Measurements from ENCODE around the gene PRPF31.

The PRPF31 gene

GRCh38 chr19:54128441-54128725 lies 12.8 kb downstream of the PRPF31 start:
- Histone ChIP-seq H3K27me3 (ENCODE audit: insufficient read depth, insufficient read length) (no peaks in the 10 kb centered on the region), H3K4me3 (ENCODE audit: insufficient read length, low read depth) (no peak overlapping the region), H3K4me1 (ENCODE audit: insufficient read depth, insufficient read length) (no peaks in the 10 kb centered on the region), H3K36me3 (ENCODE audit: insufficient read depth, insufficient read length, low read length) (peaks cover 74% of the 10 kb centered on the region), H3K9me3 (ENCODE audit: insufficient read depth, low read length) (peaks cover 3% of the 10 kb centered on the region; the same call in 1 of the 2 replicates), H3K9ac (ENCODE audit: insufficient read length, low read depth) (no peak overlapping the region)
- no peak for TF ChIP-seq SUZ12 (IDR thresholded peaks at IDR 0.05; ENCODE audit: extremely low read depth, insufficient read depth, insufficient read length)
- no peak for TF ChIP-seq YY1 (IDR thresholded peaks at IDR 0.05; ENCODE audit: insufficient read depth, insufficient read length)
- no peak for TF ChIP-seq ZNF274 (IDR thresholded peaks at IDR 0.05; ENCODE audit: low read depth, low read length)
- no peak for DNase-seq (ENCODE audit: low read depth, low spot score)

- no peak for DNase-seq (ENCODE audit: low read depth, low spot score)
- Histone ChIP-seq H3K9ac (ENCODE audit: insufficient read length, low read depth) (no peak overlapping the region), H3K9me3 (ENCODE audit: insufficient read depth, low read length) (peaks cover 7% of the 10 kb centered on the region; the same call in 1 of the 2 replicates), H3K27me3 (ENCODE audit: insufficient read depth, insufficient read length) (no peaks in the 10 kb centered on the region), H3K4me1 (ENCODE audit: insufficient read depth, insufficient read length) (no peaks in the 10 kb centered on the region), H3K36me3 (ENCODE audit: insufficient read depth, insufficient read length, low read length) (peaks cover 69% of the 10 kb centered on the region), H3K4me3 (ENCODE audit: insufficient read length, low read depth) (no peak overlapping the region)
- TF ChIP-seq ZNF274 (IDR thresholded peaks at IDR 0.05; ENCODE audit: low read depth, low read length), result no peak
- no peak for TF ChIP-seq SUZ12 (IDR thresholded peaks at IDR 0.05; ENCODE audit: extremely low read depth, insufficient read depth, insufficient read length)
- TF ChIP-seq YY1 (IDR thresholded peaks at IDR 0.05; ENCODE audit: insufficient read depth, insufficient read length), result no peak
Measured at GRCh38 chr19:54128796-54129616, 13.5 kb downstream of the PRPF31 start.

GRCh38 chr19:54129617-54129996 lies 14.1 kb downstream of the PRPF31 start:
- peaks cover 63% of the 10 kb centered on the region for H3K36me3 ChIP-seq (ENCODE audit: insufficient read depth, insufficient read length, low read length)
- H3K9me3 ChIP-seq (ENCODE audit: insufficient read depth, low read length), result peaks cover 7% of the 10 kb centered on the region; the same call in 1 of the 2 replicates
- H3K9ac ChIP-seq (ENCODE audit: insufficient read length, low read depth), result no peak overlapping the region
- no peaks in the 10 kb centered on the region for H3K27me3 ChIP-seq (ENCODE audit: insufficient read depth, insufficient read length)
- TF ChIP-seq ZNF274 (IDR thresholded peaks at IDR 0.05; ENCODE audit: low read depth, low read length) (no peak), SUZ12 (IDR thresholded peaks at IDR 0.05; ENCODE audit: extremely low read depth, insufficient read depth, insufficient read length) (no peak), YY1 (IDR thresholded peaks at IDR 0.05; ENCODE audit: insufficient read depth, insufficient read length) (no peak)
- H3K4me3 ChIP-seq (ENCODE audit: insufficient read length, low read depth), result no peak overlapping the region
- DNase-seq (ENCODE audit: low read depth, low spot score), result no peak
- H3K4me1 ChIP-seq (ENCODE audit: insufficient read depth, insufficient read length), result no peaks in the 10 kb centered on the region

GRCh38 chr19:54133312-54133956 lies 17.9 kb downstream of the PRPF31 start:
- H3K9ac ChIP-seq (ENCODE audit: insufficient read length, low read depth), result no peak overlapping the region
- no peak overlapping the region for H3K4me3 ChIP-seq (ENCODE audit: insufficient read length, low read depth)
- H3K9me3 ChIP-seq (ENCODE audit: insufficient read depth, low read length), result peaks cover 7% of the 10 kb centered on the region; the same call in 1 of the 2 replicates
- no peaks in the 10 kb centered on the region for H3K4me1 ChIP-seq (ENCODE audit: insufficient read depth, insufficient read length)
- DNase-seq (ENCODE audit: low read depth, low spot score), result no peak
- H3K36me3 ChIP-seq (ENCODE audit: insufficient read depth, insufficient read length, low read length), result peaks cover 34% of the 10 kb centered on the region
- H3K27me3 ChIP-seq (ENCODE audit: insufficient read depth, insufficient read length), result no peaks in the 10 kb centered on the region
- TF ChIP-seq SUZ12 (IDR thresholded peaks at IDR 0.05; ENCODE audit: extremely low read depth, insufficient read depth, insufficient read length) (no peak), ZNF274 (IDR thresholded peaks at IDR 0.05; ENCODE audit: low read depth, low read length) (no peak), YY1 (IDR thresholded peaks at IDR 0.05; ENCODE audit: insufficient read depth, insufficient read length) (no peak)

- Histone ChIP-seq H3K27me3 (ENCODE audit: insufficient read depth, insufficient read length) (no peaks in the 10 kb centered on the region), H3K4me3 (ENCODE audit: insufficient read length, low read depth) (no peak overlapping the region), H3K9ac (ENCODE audit: insufficient read length, low read depth) (no peak overlapping the region), H3K9me3 (ENCODE audit: insufficient read depth, low read length) (peaks cover 7% of the 10 kb centered on the region; the same call in 1 of the 2 replicates), H3K4me1 (ENCODE audit: insufficient read depth, insufficient read length) (peaks cover 4% of the 10 kb centered on the region), H3K36me3 (ENCODE audit: insufficient read depth, insufficient read length, low read length) (peaks cover 35% of the 10 kb centered on the region)
- TF ChIP-seq SUZ12 (IDR thresholded peaks at IDR 0.05; ENCODE audit: extremely low read depth, insufficient read depth, insufficient read length) (no peak), YY1 (IDR thresholded peaks at IDR 0.05; ENCODE audit: insufficient read depth, insufficient read length) (no peak), ZNF274 (IDR thresholded peaks at IDR 0.05; ENCODE audit: low read depth, low read length) (no peak)
- DNase-seq (ENCODE audit: low read depth, low spot score), result no peak
Measured at GRCh38 chr19:54133957-54134590, 18.5 kb downstream of the PRPF31 start.

- peak overlapping the region; percentile 84 for H3K9ac ChIP-seq (ENCODE audit: insufficient read length, low read depth)
- peaks cover 41% of the 10 kb centered on the region for H3K36me3 ChIP-seq (ENCODE audit: insufficient read depth, insufficient read length, low read length)
- no peak for TF ChIP-seq SUZ12 (IDR thresholded peaks at IDR 0.05; ENCODE audit: extremely low read depth, insufficient read depth, insufficient read length)
- no peak for TF ChIP-seq ZNF274 (IDR thresholded peaks at IDR 0.05; ENCODE audit: low read depth, low read length)
- TF ChIP-seq YY1 (IDR thresholded peaks at IDR 0.05; ENCODE audit: insufficient read depth, insufficient read length), result no peak
- DNase-seq (ENCODE audit: low read depth, low spot score), result no peak
- H3K4me3 ChIP-seq (ENCODE audit: insufficient read length, low read depth), result peak overlapping the region; percentile 41
- peaks cover 14% of the 10 kb centered on the region for H3K4me1 ChIP-seq (ENCODE audit: insufficient read depth, insufficient read length)
- no peaks in the 10 kb centered on the region for H3K27me3 ChIP-seq (ENCODE audit: insufficient read depth, insufficient read length)
- peaks cover 7% of the 10 kb centered on the region; the same call in 1 of the 2 replicates for H3K9me3 ChIP-seq (ENCODE audit: insufficient read depth, low read length)
Measured at GRCh38 chr19:54136086-54136863, 20.7 kb downstream of the PRPF31 start.
